CD4-positive, alpha-beta memory T cell (primary cell): ENCODE results near the gene HSD17B12. TPM values are rescaled to one million over a fixed set of nuclear protein-coding genes. Genes with fewer than 3 reads are reported as not detected.

Experiments
- CTCF ChIA-PET: fragments of 350-600 bp; sonication (Branson Sonifier 250); formaldehyde crosslinking; loops from one replicate; lab custom pipeline; 2021; ENCODE audit warnings: inconsistent platforms; ENCODE audit not compliant: partially characterized antibody; lab: Charles Lee
- POLR2A ChIA-PET: fragments of 350-600 bp; sonication (Branson Sonifier 250); formaldehyde crosslinking; loops from one replicate; lab custom pipeline; 2021; ENCODE audit not compliant: partially characterized antibody; lab: Charles Lee
- DNase-seq, 5 donors: peaks; one replicate each; pipeline versions ENCODE4 v3.0.0 to v3.0.0-alpha.2; 2020 to 2022; ENCODE audit warnings: mixed read lengths in 1 of 5
- H3K27ac ChIP-seq: one replicate; pipeline ENCODE4 v1.7.0; 2013; ENCODE audit warnings: low read depth, low read length
- H3K27me3 ChIP-seq: 2 replicates; pipeline ENCODE4 v1.7.0; 2013; ENCODE audit warnings: mild to moderate bottlenecking, low read length, moderate library complexity; ENCODE audit not compliant: insufficient read depth
- H3K36me3 ChIP-seq: 2 replicates; pipeline ENCODE4 v1.7.0; 2013; ENCODE audit warnings: mild to moderate bottlenecking, low read length, moderate library complexity; ENCODE audit not compliant: insufficient read depth
- H3K4me1 ChIP-seq: 2 replicates; pipeline ENCODE4 v1.7.0; 2013; ENCODE audit warnings: mild to moderate bottlenecking, low read length, moderate library complexity; ENCODE audit not compliant: insufficient read depth
- H3K4me3 ChIP-seq, 2 donors: one replicate each; pipeline ENCODE4 v1.7.0; 2013; ENCODE audit warnings: low read length in 2 of 2, mild to moderate bottlenecking in 1 of 2
- H3K9me3 ChIP-seq, 2 donors: one replicate each; pipeline ENCODE4 v1.7.0; 2013; ENCODE audit warnings: low read length in 2 of 2, control low read depth in 1 of 2; ENCODE audit not compliant: control insufficient read depth in 1 of 2
- H3K27ac Mint-ChIP-seq, 7 donors: one replicate each; pipeline ENCODE4 v1.8.0; 2020 to 2021; ENCODE audit warnings: mixed read lengths in 7 of 7, mild to moderate bottlenecking in 6 of 7, inconsistent platforms in 3 of 7, moderate library complexity in 3 of 7
- H3K27me3 Mint-ChIP-seq, 2 donors: one replicate each; pipeline ENCODE4 v1.8.0; 2020 to 2021; ENCODE audit warnings: mixed read lengths in 2 of 2
- H3K36me3 Mint-ChIP-seq, 2 donors: one replicate each; pipeline ENCODE4 v1.8.0; 2020 to 2021; ENCODE audit warnings: mixed read lengths in 2 of 2, inconsistent platforms in 1 of 2, mild to moderate bottlenecking in 1 of 2
- H3K4me1 Mint-ChIP-seq, 4 donors: one replicate each; pipeline ENCODE4 v1.8.0; 2020 to 2021; ENCODE audit warnings: mixed read lengths in 4 of 4, mild to moderate bottlenecking in 1 of 4
- H3K4me3 Mint-ChIP-seq, 8 donors: one replicate each; pipeline ENCODE4 v1.8.0; 2020 to 2021; ENCODE audit warnings: mixed read lengths in 8 of 8, mild to moderate bottlenecking in 7 of 8, moderate library complexity in 6 of 8, inconsistent platforms in 3 of 8
- H3K9me3 Mint-ChIP-seq, 8 donors: one replicate each; pipeline ENCODE4 v1.8.0; 2020 to 2021; ENCODE audit warnings: mixed read lengths in 8 of 8, mild to moderate bottlenecking in 5 of 8, inconsistent platforms in 3 of 8, moderate library complexity in 1 of 8
- intact Hi-C: fragments of 100-400 bp; cut with micrococcal nuclease; formaldehyde crosslinking; loops from one replicate; pipeline ENCODE4 v1.15.1; 2023
- polyA plus RNA-seq, 2 donors: library from polyadenylated mRNA; unstranded; fragments of 300-500 nt; fragmentation: Illumina TruSeq; gene quantifications; one replicate each; pipeline ENCODE4 v1.2.3, GENCODE V29; 2021
- total RNA-seq, 2 experiments: library from RNA; stranded (reverse); gene quantifications; one replicate each; pipeline ENCODE4 v1.2.3, GENCODE V29; 2021

HSD17B12 gene
- total and polyA plus RNA-seq, 4 experiments from 2014 or later = 14.0 to 39.0 (median 18.9) TPM

- peaks cover 0 to 2% (median 0%) of the 10 kb centered on the region in 8 donors for H3K9me3 Mint-ChIP-seq
Measured at GRCh38 chr11:43810929-43811596, 130.5 kb downstream of the HSD17B12 start.

GRCh38 chr11:43812471-43812870 lies 131.9 kb downstream of the HSD17B12 start:
- POLR2A ChIA-PET = no interaction called here
- peaks cover 16 to 27% of the 10 kb centered on the region in 2 donors for H3K36me3 Mint-ChIP-seq
- H3K9me3 Mint-ChIP-seq = no peaks in the 10 kb centered on the region
- H3K27ac Mint-ChIP-seq = no peak overlapping the region
- Histone ChIP-seq H3K4me1 (no peaks in the 10 kb centered on the region), H3K4me3 (no peak overlapping the region), H3K9me3 (no peaks in the 10 kb centered on the region), H3K27me3 (no peaks in the 10 kb centered on the region), H3K27ac (no peak overlapping the region), H3K36me3 (peaks cover 4% of the 10 kb centered on the region)
- no peaks in the 10 kb centered on the region for H3K27me3 Mint-ChIP-seq
- H3K4me1 Mint-ChIP-seq = no peaks in the 10 kb centered on the region
- intact Hi-C loops = no loop called here
- no peak for DNase-seq
- CTCF ChIA-PET = no interaction called here
- H3K4me3 Mint-ChIP-seq = no peak overlapping the region

More at GRCh38 chr11:43810929-43811596, 130.5 kb downstream of the HSD17B12 start:
- H3K4me1 ChIP-seq = no peaks in the 10 kb centered on the region
- Mint-ChIP-seq H3K27me3 (no peaks in the 10 kb centered on the region), H3K4me1 (no peaks in the 10 kb centered on the region), H3K36me3 (peaks cover 17 to 20% of the 10 kb centered on the region in 2 donors), H3K27ac (no peak overlapping the region), H3K4me3 (no peak overlapping the region)
- no peak overlapping the region for H3K27ac ChIP-seq
- no peaks in the 10 kb centered on the region for H3K9me3 ChIP-seq
- H3K36me3 ChIP-seq = peaks cover 4% of the 10 kb centered on the region
- no peak for DNase-seq
- ChIA-PET CTCF (no interaction called here), POLR2A (no interaction called here)
- no peaks in the 10 kb centered on the region for H3K27me3 ChIP-seq
- no peak overlapping the region for H3K4me3 ChIP-seq
- intact Hi-C loops = no loop called here

GRCh38 chr11:43818220-43818619 lies 137.7 kb downstream of the HSD17B12 start:
- H3K9me3 Mint-ChIP-seq = peaks cover 0 to 3% (median 0%) of the 10 kb centered on the region in 8 donors
- no peak overlapping the region for H3K4me3 Mint-ChIP-seq

GRCh38 chr11:43819926-43820325 lies 139.4 kb downstream of the HSD17B12 start:
- Mint-ChIP-seq H3K36me3 (peaks cover 25 to 62% of the 10 kb centered on the region in 2 donors), H3K27me3 (no peaks in the 10 kb centered on the region), H3K27ac (no peak overlapping the region), H3K9me3 (peaks cover 0 to 3% (median 0%) of the 10 kb centered on the region in 8 donors), H3K4me3 (no peak overlapping the region), H3K4me1 (no peaks in the 10 kb centered on the region)
- intact Hi-C loops = no loop called here
- no peaks in the 10 kb centered on the region for H3K4me1 ChIP-seq
- H3K27ac ChIP-seq = no peak overlapping the region
- DNase-seq = no peak
- ChIA-PET CTCF (no interaction called here), POLR2A (no interaction called here)
- no peak overlapping the region for H3K4me3 ChIP-seq
- H3K9me3 ChIP-seq = no peaks in the 10 kb centered on the region
- no peaks in the 10 kb centered on the region for H3K27me3 ChIP-seq
- peaks cover 4% of the 10 kb centered on the region for H3K36me3 ChIP-seq

More at GRCh38 chr11:43818220-43818619, 137.7 kb downstream of the HSD17B12 start:
- Histone ChIP-seq H3K9me3 (no peaks in the 10 kb centered on the region), H3K27ac (no peak overlapping the region), H3K27me3 (no peaks in the 10 kb centered on the region), H3K4me1 (no peaks in the 10 kb centered on the region), H3K4me3 (no peak overlapping the region), H3K36me3 (peaks cover 4% of the 10 kb centered on the region)
- intact Hi-C loops = no loop called here
- no peak for DNase-seq
- Mint-ChIP-seq H3K4me1 (no peaks in the 10 kb centered on the region), H3K36me3 (peaks cover 29 to 56% of the 10 kb centered on the region in 2 donors), H3K27ac (no peak overlapping the region), H3K27me3 (no peaks in the 10 kb centered on the region)
- ChIA-PET CTCF (no interaction called here), POLR2A (no interaction called here)

GRCh38 chr11:43823316-43823715 lies 142.8 kb downstream of the HSD17B12 start:
- Mint-ChIP-seq H3K4me1 (no peaks in the 10 kb centered on the region), H3K36me3 (peaks cover 15 to 36% of the 10 kb centered on the region in 2 donors), H3K4me3 (no peak overlapping the region), H3K27me3 (no peaks in the 10 kb centered on the region), H3K27ac (peak overlapping the region in 1 of 7 donors; percentile 68), H3K9me3 (peaks cover 0 to 3% (median 0%) of the 10 kb centered on the region in 8 donors)
- no peak for DNase-seq
- ChIA-PET POLR2A (no interaction called here), CTCF (no interaction called here)
- intact Hi-C loops = no loop called here
- Histone ChIP-seq H3K27ac (no peak overlapping the region), H3K9me3 (no peaks in the 10 kb centered on the region), H3K4me3 (no peak overlapping the region), H3K27me3 (no peaks in the 10 kb centered on the region), H3K36me3 (no peaks in the 10 kb centered on the region), H3K4me1 (no peaks in the 10 kb centered on the region)

GRCh38 chr11:43823851-43824250 lies 143.3 kb downstream of the HSD17B12 start:
- Histone ChIP-seq H3K4me1 (no peaks in the 10 kb centered on the region), H3K4me3 (no peak overlapping the region), H3K36me3 (no peaks in the 10 kb centered on the region), H3K27ac (no peak overlapping the region), H3K9me3 (no peaks in the 10 kb centered on the region), H3K27me3 (no peaks in the 10 kb centered on the region)
- Mint-ChIP-seq H3K9me3 (peaks cover 0 to 3% (median 0%) of the 10 kb centered on the region in 8 donors), H3K27me3 (no peaks in the 10 kb centered on the region), H3K27ac (no peak overlapping the region), H3K36me3 (peaks cover 15 to 36% of the 10 kb centered on the region in 2 donors), H3K4me1 (no peaks in the 10 kb centered on the region), H3K4me3 (no peak overlapping the region)
- ChIA-PET CTCF (no interaction called here), POLR2A (no interaction called here)
- intact Hi-C loops = no loop called here
- DNase-seq = no peak

- Histone ChIP-seq H3K4me1 (no peaks in the 10 kb centered on the region), H3K9me3 (no peaks in the 10 kb centered on the region), H3K27me3 (no peaks in the 10 kb centered on the region), H3K4me3 (no peak overlapping the region), H3K27ac (no peak overlapping the region), H3K36me3 (no peaks in the 10 kb centered on the region)
- H3K27ac Mint-ChIP-seq = peak overlapping the region in 1 of 7 donors; percentile 47
- peaks cover 11 to 25% of the 10 kb centered on the region in 2 donors for H3K36me3 Mint-ChIP-seq
- CTCF ChIA-PET = interaction anchor here (0.7 to 2.4 kb wide), 8 partner anchors 19 to 120 kb away, joined by 3 to 8 read pairs (median 4); no protein-coding TSS in a partner anchor
- DNase-seq = peak in 3 of 5 donors; percentile 1 to 18 (median 2)
- no peaks in the 10 kb centered on the region for H3K4me1 Mint-ChIP-seq
- POLR2A ChIA-PET = no interaction called here
- H3K4me3 Mint-ChIP-seq = no peak overlapping the region
- intact Hi-C loops = no loop called here
- peaks cover 0 to 3% (median 0%) of the 10 kb centered on the region in 8 donors for H3K9me3 Mint-ChIP-seq
- H3K27me3 Mint-ChIP-seq = no peaks in the 10 kb centered on the region
Measured at GRCh38 chr11:43825217-43825816, 144.8 kb downstream of the HSD17B12 start.
